Neural progenitor cell (in vitro differentiated cells): ENCODE measurements around the gene LSP1. TPM values are rescaled to one million over a fixed set of nuclear protein-coding genes. Genes with fewer than 3 reads are reported as not detected.
"Not testable (repeated sequence)": the region's sequence is repeated elsewhere in the genome, so short reads cannot be mapped to it uniquely, and the experiment has no call there.

Experiments used
- DNase-seq: peaks from one replicate; pipeline ENCODE4 v3.0.0-alpha.2; 2016; ENCODE audit warnings: low spot score
- H2AFZ ChIP-seq: fragments of 200-600 bp; sonication (generic); replicated peaks from 2 replicates; pipeline ENCODE4 v1.6.1; 2016; ENCODE audit warnings: antibody characterized with exemption
- H3F3A ChIP-seq: fragments of 200-600 bp; sonication (generic); 2 replicates; pipeline ENCODE4 v1.6.1; 2016; ENCODE audit warnings: antibody characterized with exemption, low read depth
- H3K27ac ChIP-seq: fragments of 200-600 bp; sonication (generic); 2 replicates; pipeline ENCODE4 v1.5.1; 2016; ENCODE audit warnings: mild to moderate bottlenecking
- H3K27me3 ChIP-seq: fragments of 200-600 bp; sonication (generic); 2 replicates; pipeline ENCODE4 v1.6.1; 2016; ENCODE audit warnings: mild to moderate bottlenecking, moderate library complexity
- H3K36me3 ChIP-seq: fragments of 200-600 bp; sonication (generic); 2 replicates; pipeline ENCODE4 v1.5.1; 2016
- H3K4me1 ChIP-seq: fragments of 200-600 bp; sonication (generic); 2 replicates; pipeline ENCODE4 v1.6.1; 2016; ENCODE audit warnings: mixed run types
- H3K4me2 ChIP-seq: fragments of 200-600 bp; sonication (generic); 2 replicates; pipeline ENCODE4 v1.6.1; 2016
- H3K4me3 ChIP-seq: fragments of 200-600 bp; sonication (generic); 2 replicates; pipeline ENCODE4 v1.5.1; 2016
- H3K79me2 ChIP-seq: fragments of 200-600 bp; sonication (generic); 2 replicates; pipeline ENCODE4 v1.6.1; 2016; ENCODE audit warnings: low read depth
- H3K9ac ChIP-seq: fragments of 200-600 bp; sonication (generic); 2 replicates; pipeline ENCODE4 v1.6.1; 2016
- H3K9me3 ChIP-seq: fragments of 200-600 bp; sonication (generic); 2 replicates; pipeline ENCODE4 v1.5.1; 2016; ENCODE audit warnings: low read depth
- H4K20me1 ChIP-seq: fragments of 200-600 bp; sonication (generic); 2 replicates; pipeline ENCODE4 v1.6.1; 2016; ENCODE audit warnings: low read depth
- H3K27ac Mint-ChIP-seq: 3 replicates; pipeline ENCODE4 v1.8.0; 2021; ENCODE audit warnings: mixed read lengths
- H3K27me3 Mint-ChIP-seq: 2 replicates; pipeline ENCODE4 v1.8.0; 2022; ENCODE audit warnings: low read depth, mild to moderate bottlenecking, inconsistent platforms, moderate library complexity, mixed read lengths; ENCODE audit not compliant: insufficient read depth
- H3K36me3 Mint-ChIP-seq: 3 replicates; pipeline ENCODE4 v1.8.0; 2021; ENCODE audit warnings: mixed read lengths
- H3K4me1 Mint-ChIP-seq: 3 replicates; pipeline ENCODE4 v1.8.0; 2021; ENCODE audit warnings: mixed read lengths
- H3K4me3 Mint-ChIP-seq: 3 replicates; pipeline ENCODE4 v1.8.0; 2021; ENCODE audit warnings: mild to moderate bottlenecking, moderate library complexity, mixed read lengths
- H3K9me3 Mint-ChIP-seq: 3 replicates; pipeline ENCODE4 v1.8.0; 2020; ENCODE audit warnings: mixed read lengths
- EZH2 ChIP-seq: fragments of 200-600 bp; sonication (generic); IDR thresholded peaks from 2 replicates; pipeline ENCODE4 v1.6.1; 2017; ENCODE audit warnings: antibody characterized with exemption, mild to moderate bottlenecking, moderate library complexity
- EZH2phosphoT487 ChIP-seq: fragments of 200-600 bp; sonication (generic); IDR thresholded peaks from 2 replicates; pipeline ENCODE4 v1.6.1; 2017; ENCODE audit warnings: antibody characterized with exemption
- total RNA-seq: library from RNA; depleted of rRNA; stranded (reverse); fragments of >200 nt; gene quantifications from 2 replicates; pipeline ENCODE4 v1.2.3, GENCODE V29; 2015; ENCODE audit warnings: low replicate concordance
- TF ChIP-seq, protein P1 (sequence below): fragments of 200-600 bp; sonication (generic); IDR thresholded peaks from 2 replicates; pipeline ENCODE4 v1.5.1; 2017; ENCODE audit warnings: antibody characterized with exemption, mild to moderate bottlenecking

LSP1 gene
- total RNA-seq, 1 donor from 2014 or later: not detected

DNA sequence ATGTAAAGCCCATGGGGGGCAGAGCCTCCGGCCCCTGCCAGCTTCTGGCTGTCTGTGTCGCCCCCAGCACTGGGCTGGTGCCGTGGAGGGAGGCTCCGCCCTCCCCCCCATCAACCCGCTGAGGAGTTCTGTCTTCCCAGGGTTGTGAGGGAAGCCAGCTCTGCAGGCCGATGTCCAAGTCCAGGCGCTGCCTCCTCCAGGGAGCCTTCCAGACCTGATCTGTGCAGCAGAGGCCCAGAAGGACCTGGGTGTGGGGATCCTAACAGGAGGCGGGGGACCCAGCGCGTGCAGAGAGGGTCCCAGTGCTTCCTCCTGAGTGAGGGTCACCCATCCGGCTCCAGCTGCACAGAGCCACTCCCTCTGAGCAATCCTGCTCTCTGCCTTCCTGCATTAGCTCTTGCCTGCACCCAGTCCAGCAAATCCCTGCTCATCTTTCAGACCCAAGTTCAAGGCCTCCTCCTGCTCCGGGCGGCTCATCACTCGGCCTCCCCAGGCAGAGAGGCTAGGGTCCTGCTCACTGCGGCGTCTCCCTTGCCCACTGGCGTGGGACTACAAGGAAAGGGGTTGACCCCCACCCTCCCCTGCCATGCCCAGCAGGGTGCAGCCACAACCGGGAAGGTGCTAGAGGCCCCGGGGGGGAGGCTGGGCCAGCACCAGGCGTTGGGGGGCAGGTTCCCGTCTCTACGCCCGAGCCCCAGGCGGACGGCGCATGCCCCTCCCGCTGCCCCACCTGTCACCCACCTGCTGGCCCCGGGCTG, 22.4 kb downstream of the LSP1 start:
- no peak for DNase-seq
- Histone ChIP-seq H3K9ac (no peak overlapping the region), H3K79me2 (no peaks in the 10 kb centered on the region), H3K4me1 (no peaks in the 10 kb centered on the region), H3K9me3 (no peaks in the 10 kb centered on the region), H3K27me3 (peaks cover 9% of the 10 kb centered on the region), H3F3A (no peaks in the 10 kb centered on the region), H3K4me2 (no peak overlapping the region), H3K27ac (no peak overlapping the region), H3K36me3 (no peaks in the 10 kb centered on the region), H4K20me1 (no peaks in the 10 kb centered on the region), H2AFZ (no peak overlapping the region), H3K4me3 (no peak overlapping the region)
- Mint-ChIP-seq H3K4me1 (peaks cover 30% of the 10 kb centered on the region), H3K9me3 (no peaks in the 10 kb centered on the region), H3K4me3 (no peak overlapping the region), H3K36me3 (no peaks in the 10 kb centered on the region), H3K27me3 (peaks cover 9% of the 10 kb centered on the region), H3K27ac (peak overlapping the region; percentile 92)
- TF ChIP-seq, protein P1, sequence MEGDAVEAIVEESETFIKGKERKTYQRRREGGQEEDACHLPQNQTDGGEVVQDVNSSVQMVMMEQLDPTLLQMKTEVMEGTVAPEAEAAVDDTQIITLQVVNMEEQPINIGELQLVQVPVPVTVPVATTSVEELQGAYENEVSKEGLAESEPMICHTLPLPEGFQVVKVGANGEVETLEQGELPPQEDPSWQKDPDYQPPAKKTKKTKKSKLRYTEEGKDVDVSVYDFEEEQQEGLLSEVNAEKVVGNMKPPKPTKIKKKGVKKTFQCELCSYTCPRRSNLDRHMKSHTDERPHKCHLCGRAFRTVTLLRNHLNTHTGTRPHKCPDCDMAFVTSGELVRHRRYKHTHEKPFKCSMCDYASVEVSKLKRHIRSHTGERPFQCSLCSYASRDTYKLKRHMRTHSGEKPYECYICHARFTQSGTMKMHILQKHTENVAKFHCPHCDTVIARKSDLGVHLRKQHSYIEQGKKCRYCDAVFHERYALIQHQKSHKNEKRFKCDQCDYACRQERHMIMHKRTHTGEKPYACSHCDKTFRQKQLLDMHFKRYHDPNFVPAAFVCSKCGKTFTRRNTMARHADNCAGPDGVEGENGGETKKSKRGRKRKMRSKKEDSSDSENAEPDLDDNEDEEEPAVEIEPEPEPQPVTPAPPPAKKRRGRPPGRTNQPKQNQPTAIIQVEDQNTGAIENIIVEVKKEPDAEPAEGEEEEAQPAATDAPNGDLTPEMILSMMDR: no peak
- TF ChIP-seq EZH2phosphoT487: no peak
- TF ChIP-seq EZH2: no peak

DNA sequence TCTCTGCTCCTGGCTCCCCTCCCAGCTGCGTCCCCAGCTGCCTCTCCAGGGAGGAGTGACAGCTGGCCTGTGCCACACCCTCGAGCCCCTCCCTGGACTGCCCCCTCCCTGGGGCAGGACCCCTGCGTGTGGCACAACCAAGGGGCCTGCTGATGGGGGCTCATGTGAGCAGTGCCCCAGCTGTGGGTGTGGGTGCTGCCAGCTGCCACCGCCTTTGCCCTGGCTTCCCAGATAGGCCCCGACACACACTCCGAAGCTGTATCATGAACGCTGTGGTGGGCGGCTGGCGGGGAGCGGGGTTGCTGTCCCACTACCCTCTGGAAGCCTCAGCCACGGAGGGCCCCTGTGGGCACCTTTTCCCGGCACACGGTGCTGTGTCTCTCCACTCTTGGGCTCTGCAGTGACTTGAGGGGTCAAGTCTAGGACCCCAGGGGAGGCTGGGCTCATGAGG, 23.0 kb downstream of the LSP1 start:
- H3K27ac Mint-ChIP-seq, H3F3A ChIP-seq, H3K27me3 ChIP-seq, H3K36me3 ChIP-seq, DNase-seq, H3K9ac ChIP-seq, H3K4me1 ChIP-seq, H3K4me2 ChIP-seq, H3K4me3 ChIP-seq, H3K9me3 ChIP-seq, H4K20me1 ChIP-seq, H3K27ac ChIP-seq, H3K27me3 Mint-ChIP-seq, H3K36me3 Mint-ChIP-seq, H2AFZ ChIP-seq, H3K9me3 Mint-ChIP-seq, H3K4me3 Mint-ChIP-seq, H3K79me2 ChIP-seq: not testable (repeated sequence)
- H3K4me1 Mint-ChIP-seq: peaks cover 25% of the 10 kb centered on the region

DNA sequence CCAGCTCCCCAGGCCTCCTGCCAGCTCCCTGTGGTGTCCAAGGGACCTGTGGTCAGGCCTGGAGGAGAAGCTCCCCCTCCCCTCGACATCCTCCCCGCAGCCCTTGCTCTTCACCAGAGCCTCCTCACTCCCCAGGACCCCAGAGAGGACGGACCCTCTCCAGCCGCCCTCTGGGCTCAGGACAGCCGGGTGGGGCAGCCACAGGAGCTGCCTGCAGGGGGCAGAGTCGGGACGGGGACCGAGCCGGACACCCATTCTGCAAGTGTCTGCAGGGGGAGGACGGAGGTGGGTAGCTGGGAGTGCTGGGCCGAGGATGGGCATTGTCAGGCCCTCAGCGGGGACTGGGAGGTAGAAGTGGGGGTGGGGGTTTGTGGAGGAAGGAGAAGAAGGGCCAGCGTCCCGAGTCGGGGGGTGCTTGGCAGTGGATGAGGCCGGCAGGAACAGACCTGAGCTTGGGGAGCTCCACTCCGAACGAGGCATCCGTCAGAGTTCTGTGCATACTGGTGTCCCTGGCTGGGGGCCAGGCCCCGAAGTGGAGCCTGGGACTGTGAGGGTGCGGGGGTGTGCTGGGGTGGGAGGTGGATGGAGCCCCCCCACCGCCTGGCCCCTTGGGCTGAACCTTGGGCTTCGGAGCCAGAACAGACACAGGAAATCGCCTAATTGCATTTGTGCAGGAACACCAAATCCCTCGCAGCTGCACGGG, 23.6 kb downstream of the LSP1 start:
- Histone ChIP-seq H3K9ac (no peak overlapping the region), H4K20me1 (no peaks in the 10 kb centered on the region), H3K79me2 (no peaks in the 10 kb centered on the region), H3K36me3 (no peaks in the 10 kb centered on the region), H3K27ac (no peak overlapping the region), H3K4me2 (no peak overlapping the region), H2AFZ (no peak overlapping the region), H3K9me3 (no peaks in the 10 kb centered on the region), H3K4me1 (no peaks in the 10 kb centered on the region), H3K27me3 (no peaks in the 10 kb centered on the region), H3F3A (no peaks in the 10 kb centered on the region), H3K4me3 (no peak overlapping the region)
- peak; percentile 65 for DNase-seq
- Mint-ChIP-seq H3K27me3 (peaks cover 7% of the 10 kb centered on the region), H3K4me1 (peaks cover 22% of the 10 kb centered on the region), H3K9me3 (no peaks in the 10 kb centered on the region), H3K4me3 (no peak overlapping the region), H3K27ac (no peak overlapping the region), H3K36me3 (no peaks in the 10 kb centered on the region)
- no peak for TF ChIP-seq EZH2
- TF ChIP-seq, protein P1: peak; percentile 60
